Keratinocyte (primary cell): ENCODE measurements around the gene SSPN. TPM values are rescaled to one million over a fixed set of nuclear protein-coding genes. Genes with fewer than 3 reads are reported as not detected.

ENCODE experiments used
- DNase-seq: peaks from one replicate; pipeline ENCODE4 v3.0.0-alpha.2; 2011; ENCODE audit warnings: low read depth, missing footprints, low spot score
- FAIRE-seq: peaks from 2 replicates; lab custom pipeline; 2011; peaks lifted over from hg19 to GRCh38; lab: Jason Lieb, UNC
- H2AFZ ChIP-seq: 2 replicates; pipeline ENCODE4 v1.6.0; 2012; ENCODE audit warnings: low read length, control low read depth, inconsistent platforms; ENCODE audit not compliant: control insufficient read depth
- H3K27ac ChIP-seq: 2 replicates; pipeline ENCODE4 v1.5.1; 2011; ENCODE audit warnings: low read length; ENCODE audit not compliant: control insufficient read depth, insufficient read depth
- H3K27me3 ChIP-seq: 3 replicates; pipeline ENCODE4 v1.6.0; 2011; ENCODE audit warnings: low read length; ENCODE audit not compliant: control insufficient read depth, insufficient read depth; ENCODE audit errors: extremely low read depth
- H3K36me3 ChIP-seq, 2 experiments: 2 replicates in 1 of 2; 3 replicates in 1 of 2; pipeline ENCODE4 v1.5.1; 2011; ENCODE audit warnings: low read length in 2 of 2, mild to moderate bottlenecking in 1 of 2; ENCODE audit not compliant: control insufficient read depth in 2 of 2, insufficient read depth in 2 of 2; ENCODE audit errors: extremely low read depth in 1 of 2
- H3K4me1 ChIP-seq: 3 replicates; pipeline ENCODE4 v1.5.1; 2011; ENCODE audit warnings: low read length; ENCODE audit not compliant: control insufficient read depth, insufficient read depth; ENCODE audit errors: extremely low read depth
- H3K4me2 ChIP-seq: 3 replicates; pipeline ENCODE4 v1.6.0; 2011; ENCODE audit warnings: low read depth, low read length; ENCODE audit not compliant: control insufficient read depth, insufficient read depth; ENCODE audit errors: extremely low read depth
- H3K4me3 ChIP-seq, 3 experiments: fragments of 200-600 bp in 1 of 3; sonication (generic) in 1 of 3; 2 replicates in 2 of 3; 3 replicates in 1 of 3; pipeline ENCODE4 v1.5.1; 2011 to 2016; ENCODE audit warnings: low read length in 3 of 3, mild to moderate bottlenecking in 3 of 3, control low read depth in 2 of 3, inconsistent platforms in 1 of 3, low read depth in 1 of 3, mixed read lengths in 1 of 3, mixed run types in 1 of 3, moderate library complexity in 1 of 3; ENCODE audit not compliant: control insufficient read depth in 2 of 3, insufficient read depth in 2 of 3; ENCODE audit errors: extremely low read depth in 1 of 3
- H3K79me2 ChIP-seq: 2 replicates; pipeline ENCODE4 v1.6.0; 2012; ENCODE audit warnings: low read length; ENCODE audit not compliant: control insufficient read depth, insufficient read depth
- H3K9ac ChIP-seq: 3 replicates; pipeline ENCODE4 v1.6.0; 2011; ENCODE audit warnings: low read length; ENCODE audit not compliant: control insufficient read depth, insufficient read depth; ENCODE audit errors: extremely low read depth
- H3K9me1 ChIP-seq: 3 replicates; pipeline ENCODE4 v1.6.0; 2011; ENCODE audit warnings: low read length; ENCODE audit not compliant: control insufficient read depth, insufficient read depth; ENCODE audit errors: extremely low read depth
- H3K9me3 ChIP-seq: 2 replicates; pipeline ENCODE4 v1.5.1; 2012; ENCODE audit warnings: low read depth, low read length; ENCODE audit not compliant: control insufficient read depth
- H4K20me1 ChIP-seq: 3 replicates; pipeline ENCODE4 v1.6.0; 2011; ENCODE audit warnings: low read length; ENCODE audit not compliant: control insufficient read depth, insufficient read depth; ENCODE audit errors: extremely low read depth
- EZH2 ChIP-seq: IDR thresholded peaks from one replicate; pipeline ENCODE4 v1.6.1; 2012; ENCODE audit warnings: inconsistent platforms, mild to moderate bottlenecking, low read length, moderate library complexity
- dilution Hi-C: fragments of 300-500 bp; cut with MboI; formaldehyde crosslinking; loops from one replicate; pipeline ENCODE4 v1.7.0; 2020; ENCODE audit warnings: low sequenced_read_pairs; ENCODE audit not compliant: extremely low pct_ligation_motif_present
- polyA plus RNA-seq, 5 experiments: library from polyadenylated mRNA; depleted of rRNA in 3 of 5; stranded (reverse) in 3 of 5; stranded (forward) in 1 of 5; unstranded in 1 of 5; fragments of >200 nt; gene quantifications; 1 replicate in 1 of 5; 2 replicates in 3 of 5; 3 replicates in 1 of 5; pipeline versions ENCODE4 v1.2.1 to v1.2.3, GENCODE V29; 2011 to 2012; ENCODE audit warnings: missing spikeins in 2 of 5, low read depth in 1 of 5, low replicate concordance in 1 of 5
- TF ChIP-seq, protein P1 (sequence below), 3 experiments: IDR thresholded peaks in 1 of 3; conservative IDR thresholded peaks in 1 of 3; optimal IDR thresholded peaks in 1 of 3; 2 replicates in 2 of 3; 3 replicates in 1 of 3; pipeline versions ENCODE3 to v1.5.1; 2011; ENCODE audit warnings: low read length in 3 of 3, mild to moderate bottlenecking in 3 of 3, moderate library complexity in 2 of 3, control low read depth in 1 of 3, inconsistent platforms in 1 of 3; ENCODE audit not compliant: insufficient read depth in 2 of 3; ENCODE audit errors: extremely low read depth in 1 of 3

The SSPN gene
- polyA plus RNA-seq, 1 donor (not counting 4 experiments of a cell fraction or from before 2014, with no cell fraction given), result 1.0 TPM

DNA sequence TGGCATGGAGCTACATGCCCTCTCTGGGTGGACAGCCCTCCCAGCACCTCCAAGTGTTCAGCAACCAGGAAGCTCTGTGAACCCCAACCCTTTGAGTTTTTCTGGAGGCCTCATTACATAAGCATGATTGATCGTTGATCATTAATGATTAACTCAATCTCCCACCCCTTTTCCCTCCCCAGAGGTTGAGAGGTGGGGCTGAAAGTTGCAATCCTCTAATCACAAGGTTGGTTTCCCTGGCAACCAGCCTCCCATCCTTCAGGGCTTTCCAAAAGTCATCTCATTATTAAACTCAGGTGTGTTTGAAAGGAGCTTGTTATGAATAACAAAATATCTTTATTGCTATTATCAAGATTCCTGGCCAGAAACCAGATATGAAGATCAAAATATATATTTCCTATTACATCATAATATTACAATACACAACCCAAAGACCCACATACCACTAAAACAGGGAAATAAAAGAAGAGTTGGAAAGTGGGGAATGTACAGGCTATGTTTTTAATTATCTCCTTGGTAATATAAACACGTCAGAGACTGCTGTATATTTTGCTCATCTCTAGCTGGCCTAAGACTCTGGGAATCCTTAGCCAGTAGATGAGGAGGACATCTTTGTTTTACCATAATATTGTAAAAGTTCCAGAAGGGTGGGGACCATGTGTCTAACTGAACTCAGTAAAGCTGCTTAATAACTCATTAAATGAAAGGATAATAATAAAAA is 73.6 kb downstream of the SSPN start:
- Histone ChIP-seq H3K36me3 (no peaks in the 10 kb centered on the region), H3K79me2 (no peaks in the 10 kb centered on the region), H3K9ac (no peak overlapping the region), H3K4me1 (peaks cover 49% of the 10 kb centered on the region), H3K9me1 (no peaks in the 10 kb centered on the region), H3K9me3 (no peaks in the 10 kb centered on the region), H3K27ac (no peak overlapping the region), H3K4me3 (no peak overlapping the region), H3K4me2 (no peak overlapping the region), H3K27me3 (no peaks in the 10 kb centered on the region), H4K20me1 (no peaks in the 10 kb centered on the region), H2AFZ (no peak overlapping the region)
- dilution Hi-C loops, result no loop called here
- no peak for TF ChIP-seq EZH2
- TF ChIP-seq, protein P1, sequence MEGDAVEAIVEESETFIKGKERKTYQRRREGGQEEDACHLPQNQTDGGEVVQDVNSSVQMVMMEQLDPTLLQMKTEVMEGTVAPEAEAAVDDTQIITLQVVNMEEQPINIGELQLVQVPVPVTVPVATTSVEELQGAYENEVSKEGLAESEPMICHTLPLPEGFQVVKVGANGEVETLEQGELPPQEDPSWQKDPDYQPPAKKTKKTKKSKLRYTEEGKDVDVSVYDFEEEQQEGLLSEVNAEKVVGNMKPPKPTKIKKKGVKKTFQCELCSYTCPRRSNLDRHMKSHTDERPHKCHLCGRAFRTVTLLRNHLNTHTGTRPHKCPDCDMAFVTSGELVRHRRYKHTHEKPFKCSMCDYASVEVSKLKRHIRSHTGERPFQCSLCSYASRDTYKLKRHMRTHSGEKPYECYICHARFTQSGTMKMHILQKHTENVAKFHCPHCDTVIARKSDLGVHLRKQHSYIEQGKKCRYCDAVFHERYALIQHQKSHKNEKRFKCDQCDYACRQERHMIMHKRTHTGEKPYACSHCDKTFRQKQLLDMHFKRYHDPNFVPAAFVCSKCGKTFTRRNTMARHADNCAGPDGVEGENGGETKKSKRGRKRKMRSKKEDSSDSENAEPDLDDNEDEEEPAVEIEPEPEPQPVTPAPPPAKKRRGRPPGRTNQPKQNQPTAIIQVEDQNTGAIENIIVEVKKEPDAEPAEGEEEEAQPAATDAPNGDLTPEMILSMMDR (optimal IDR thresholded peaks at IDR 0.05 in 1 of 3, IDR thresholded peaks at IDR 0.05 in 1 of 3, conservative IDR thresholded peaks at IDR 0.05 in 1 of 3; ENCODE audit: extremely low read depth in 1 of 3, insufficient read depth in 2 of 3, low read length in 3 of 3), result no peak
- DNase-seq (no peak), FAIRE-seq (no peak)

DNA sequence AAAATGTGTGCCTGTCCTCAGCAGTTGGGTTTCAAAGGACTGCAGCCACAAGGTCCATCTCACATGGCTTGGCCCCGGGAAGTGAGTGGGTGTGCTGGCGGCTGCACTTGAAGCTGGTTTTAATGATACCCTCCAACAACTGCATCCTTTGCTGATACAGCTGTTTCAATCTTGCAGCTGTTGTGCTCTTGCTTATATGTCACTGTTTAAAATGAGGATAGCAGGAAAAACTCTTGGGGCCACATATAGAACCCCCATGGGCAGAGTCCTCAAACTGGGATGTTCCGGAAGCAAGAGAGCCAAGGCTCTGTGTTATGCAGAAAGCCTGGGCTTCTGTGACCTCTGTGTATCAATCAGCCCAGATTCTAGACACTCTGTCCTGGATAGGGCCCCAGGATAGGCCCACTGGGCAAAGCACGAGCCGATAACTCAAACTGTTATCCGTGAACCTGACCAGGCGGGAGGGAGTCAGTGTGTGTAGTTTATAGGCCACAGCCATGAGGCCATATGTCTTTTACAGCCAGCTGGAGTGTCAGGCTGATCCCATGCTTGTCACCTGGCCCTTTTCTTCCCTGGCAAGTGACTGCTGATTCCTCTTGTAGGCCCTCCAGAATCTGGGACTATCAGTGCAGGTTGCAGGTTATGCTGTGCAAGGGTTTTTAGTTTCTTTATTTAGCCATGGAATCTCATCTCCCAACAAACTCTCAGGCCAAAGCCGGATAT is 74.3 kb downstream of the SSPN start:
- Histone ChIP-seq H2AFZ (no peak overlapping the region), H3K79me2 (no peaks in the 10 kb centered on the region), H4K20me1 (no peaks in the 10 kb centered on the region), H3K4me1 (peaks cover 52% of the 10 kb centered on the region), H3K27me3 (no peaks in the 10 kb centered on the region), H3K9ac (no peak overlapping the region), H3K36me3 (no peaks in the 10 kb centered on the region), H3K4me2 (no peak overlapping the region), H3K4me3 (no peak overlapping the region), H3K9me3 (no peaks in the 10 kb centered on the region), H3K9me1 (no peaks in the 10 kb centered on the region), H3K27ac (no peak overlapping the region)
- FAIRE-seq (no peak), DNase-seq (no peak)
- no peak for TF ChIP-seq EZH2
- TF ChIP-seq, protein P1 (optimal IDR thresholded peaks at IDR 0.05 in 1 of 3, IDR thresholded peaks at IDR 0.05 in 1 of 3, conservative IDR thresholded peaks at IDR 0.05 in 1 of 3; ENCODE audit: extremely low read depth in 1 of 3, insufficient read depth in 2 of 3, low read length in 3 of 3), result no peak
- dilution Hi-C loops, result no loop called here
